Fibroblast of skin of right biceps (primary cell): ENCODE data around the gene RAB40C.
A peak's percentile ranks its signal among the peaks of the same experiment; 100 is the strongest.

Source experiments
- DNase-seq: peaks from one replicate; pipeline ENCODE4 v3.0.0-alpha.2; 2013

Gene RAB40C

DNA sequence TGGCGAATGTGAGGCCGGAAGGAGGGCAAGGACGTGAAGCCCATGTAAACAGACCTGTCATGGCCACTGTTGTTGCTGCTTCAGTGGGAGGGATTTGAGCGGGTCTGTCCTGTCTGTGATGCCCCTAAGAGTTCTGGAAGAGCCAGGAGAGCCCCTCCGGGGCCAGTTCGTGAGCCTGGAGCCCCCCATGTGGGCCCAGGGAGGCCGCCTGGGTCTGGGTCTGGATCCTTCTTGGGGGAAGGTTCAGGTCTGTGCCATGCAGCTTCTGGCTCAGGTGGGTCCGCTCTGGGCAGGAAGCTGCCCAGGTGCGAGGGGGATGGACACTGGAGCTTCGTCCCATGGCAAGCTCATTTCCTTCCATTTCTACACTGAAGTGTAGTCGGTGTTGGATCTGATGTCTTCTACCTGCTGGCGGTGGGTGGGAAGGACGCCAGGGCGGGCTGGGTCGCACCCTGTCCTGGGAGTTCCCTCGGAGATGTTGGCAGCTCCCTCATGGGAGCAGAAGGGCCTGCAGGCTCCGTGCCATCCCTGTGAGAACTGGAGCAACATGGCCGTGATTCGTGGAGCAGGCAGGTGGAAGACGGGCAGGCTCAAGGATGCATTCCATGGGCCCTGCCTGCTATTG, 29.7 kb downstream of the RAB40C start:
- no peak for DNase-seq

DNA sequence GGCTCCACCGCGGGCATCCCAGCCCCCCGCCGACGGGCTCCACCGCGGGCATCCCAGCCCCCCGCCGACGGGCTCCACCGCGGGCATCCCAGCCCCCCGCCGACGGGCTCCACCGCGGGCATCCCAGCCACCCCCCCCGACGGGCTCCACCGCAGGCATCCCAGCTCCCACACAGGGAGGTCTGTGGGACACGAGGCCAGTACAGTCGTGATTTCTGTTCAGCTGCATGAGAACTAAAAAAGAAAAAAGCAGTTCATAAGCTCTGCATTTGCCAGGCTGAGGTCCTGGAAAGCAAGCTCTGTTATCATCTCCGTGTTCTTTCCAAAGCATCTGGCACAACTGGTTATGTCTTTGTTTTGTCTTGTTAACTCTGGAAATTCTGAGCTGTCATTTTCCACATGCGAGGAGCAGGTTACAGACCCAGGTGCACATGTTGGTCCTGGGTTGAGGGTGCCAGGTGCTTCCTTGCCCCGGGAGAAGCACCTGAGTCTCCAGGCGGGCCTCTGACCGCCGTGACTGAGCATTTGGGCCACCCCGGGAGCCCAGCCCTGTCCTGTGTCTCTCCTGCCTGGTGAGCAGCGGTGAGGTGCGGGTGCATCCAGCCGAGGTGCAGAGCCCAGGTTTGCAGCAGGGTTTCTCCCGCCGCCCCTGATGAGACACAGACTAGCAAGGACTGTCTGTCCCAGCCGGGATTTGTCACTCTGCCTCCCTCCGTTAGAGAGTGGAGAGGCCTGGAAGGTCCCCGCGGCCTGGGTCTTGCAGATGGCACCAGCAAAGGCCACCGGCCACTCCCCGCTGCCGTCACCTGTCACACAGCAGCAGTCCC, 31.0 kb downstream of the RAB40C start:
- DNase-seq = no peak

DNA sequence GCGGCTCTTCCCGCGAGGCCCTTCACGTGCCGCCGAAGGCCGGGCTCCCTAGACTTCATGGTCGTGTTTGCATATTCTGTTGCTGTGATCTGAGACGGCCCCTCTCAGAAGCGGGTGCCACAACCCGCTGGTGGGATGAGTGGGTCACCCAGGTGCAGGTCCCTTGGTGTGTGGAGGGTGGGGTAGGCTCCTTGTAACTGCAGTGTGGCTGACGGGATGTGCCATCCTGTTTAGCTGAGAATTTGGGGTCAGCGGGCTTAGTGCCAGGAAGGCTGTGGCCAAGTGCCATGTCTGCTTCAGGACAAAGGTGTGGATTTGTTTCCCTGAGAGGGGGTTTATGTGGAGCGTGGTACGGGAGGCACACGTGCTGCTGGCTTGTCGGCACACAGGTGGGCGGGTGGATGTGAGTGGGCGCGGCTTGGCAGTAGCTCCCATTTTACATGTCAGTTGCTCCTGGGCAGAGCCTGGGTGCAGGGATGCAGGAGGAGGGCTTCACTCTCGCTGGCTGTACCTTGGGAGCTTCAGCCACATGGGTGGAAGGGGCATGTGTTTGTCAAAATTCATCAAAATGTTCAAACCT, 31.8 kb downstream of the RAB40C start:
- no peak for DNase-seq

DNA sequence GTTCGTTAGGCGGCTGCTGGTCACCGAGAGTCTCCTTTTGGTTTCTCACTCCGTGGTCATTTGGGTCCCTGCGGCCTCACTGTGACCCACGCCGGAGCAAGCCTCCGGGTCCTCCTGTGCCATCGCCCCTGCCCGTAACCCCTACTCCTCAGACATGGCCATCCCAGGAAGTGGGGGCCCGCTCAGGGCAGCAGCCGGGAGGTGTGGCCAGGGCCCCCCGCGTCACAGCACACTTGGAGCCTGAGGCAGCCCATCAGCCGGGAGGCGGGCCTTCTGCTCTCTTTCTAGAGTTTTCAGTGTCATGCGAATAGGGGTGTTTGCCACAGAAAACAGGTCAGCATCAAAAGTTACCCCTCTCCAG, 33.0 kb downstream of the RAB40C start:
- DNase-seq = no peak

DNA sequence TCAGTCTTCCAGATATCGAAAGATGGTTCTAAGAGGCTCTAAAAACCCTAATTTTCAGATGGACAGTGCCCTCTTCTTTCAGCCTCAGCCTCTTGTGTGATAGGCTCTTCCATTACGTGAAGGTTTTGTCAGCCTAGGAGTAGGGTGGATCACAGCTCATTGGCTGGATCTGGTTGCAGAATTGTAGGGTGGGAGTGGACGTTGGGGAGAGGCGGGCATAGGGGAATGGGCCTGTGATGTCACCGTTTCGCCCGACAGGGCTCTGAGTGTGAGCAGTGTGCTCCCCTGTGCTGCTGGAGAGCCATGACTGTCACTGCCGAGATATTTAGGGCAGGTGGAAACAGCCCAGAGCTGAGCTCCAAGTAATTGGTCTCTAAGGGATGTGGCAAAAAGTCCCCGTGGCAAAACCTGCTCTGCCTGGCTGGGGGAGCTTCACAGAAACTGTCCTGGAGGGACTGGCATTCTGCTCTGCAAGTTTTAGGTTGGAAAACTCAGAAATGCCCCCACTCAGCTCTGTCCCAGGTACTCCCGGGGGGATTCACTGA, 34.7 kb downstream of the RAB40C start:
- no peak for DNase-seq

DNA sequence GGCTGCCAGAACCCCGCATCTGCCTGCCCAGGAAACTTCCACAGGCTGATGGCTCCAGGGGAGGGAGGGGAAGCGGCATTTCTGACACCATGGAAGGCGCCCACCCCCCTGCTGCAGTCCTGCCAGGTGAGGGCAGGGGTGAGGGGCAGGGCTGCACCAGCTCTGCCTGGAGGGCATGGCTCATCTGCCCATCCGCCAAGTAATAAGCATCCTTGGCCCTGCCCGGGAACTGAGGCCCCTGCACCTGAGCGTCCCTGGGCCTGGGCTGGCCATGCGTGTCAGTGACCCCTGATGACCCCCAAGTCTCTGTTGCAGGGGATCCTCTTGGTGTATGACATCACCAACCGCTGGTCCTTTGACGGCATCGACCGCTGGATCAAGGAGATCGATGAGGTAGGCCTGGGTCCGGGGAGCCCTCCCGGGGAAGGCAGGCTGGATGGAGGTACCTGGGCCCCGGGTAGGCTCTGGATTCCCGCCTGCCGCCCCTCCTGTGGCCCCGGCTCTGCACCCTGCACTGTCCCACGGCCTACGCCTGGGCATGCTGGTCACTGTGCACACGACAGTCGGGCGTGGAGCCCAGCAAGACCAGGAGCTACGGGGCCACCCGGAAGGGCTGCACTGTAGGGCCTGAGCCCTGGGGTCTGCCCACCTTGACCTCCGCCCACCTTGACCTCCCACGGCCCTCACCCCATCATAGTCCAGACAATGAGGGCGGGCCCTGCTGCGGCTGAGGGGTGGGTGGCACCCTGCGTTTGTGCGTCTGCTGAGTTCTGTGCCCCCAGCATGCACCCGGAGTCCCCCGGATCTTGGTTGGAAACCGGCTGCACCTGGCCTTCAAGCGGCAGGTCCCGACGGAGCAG, 35.5 kb downstream of the RAB40C start:
- DNase-seq = no peak

DNA sequence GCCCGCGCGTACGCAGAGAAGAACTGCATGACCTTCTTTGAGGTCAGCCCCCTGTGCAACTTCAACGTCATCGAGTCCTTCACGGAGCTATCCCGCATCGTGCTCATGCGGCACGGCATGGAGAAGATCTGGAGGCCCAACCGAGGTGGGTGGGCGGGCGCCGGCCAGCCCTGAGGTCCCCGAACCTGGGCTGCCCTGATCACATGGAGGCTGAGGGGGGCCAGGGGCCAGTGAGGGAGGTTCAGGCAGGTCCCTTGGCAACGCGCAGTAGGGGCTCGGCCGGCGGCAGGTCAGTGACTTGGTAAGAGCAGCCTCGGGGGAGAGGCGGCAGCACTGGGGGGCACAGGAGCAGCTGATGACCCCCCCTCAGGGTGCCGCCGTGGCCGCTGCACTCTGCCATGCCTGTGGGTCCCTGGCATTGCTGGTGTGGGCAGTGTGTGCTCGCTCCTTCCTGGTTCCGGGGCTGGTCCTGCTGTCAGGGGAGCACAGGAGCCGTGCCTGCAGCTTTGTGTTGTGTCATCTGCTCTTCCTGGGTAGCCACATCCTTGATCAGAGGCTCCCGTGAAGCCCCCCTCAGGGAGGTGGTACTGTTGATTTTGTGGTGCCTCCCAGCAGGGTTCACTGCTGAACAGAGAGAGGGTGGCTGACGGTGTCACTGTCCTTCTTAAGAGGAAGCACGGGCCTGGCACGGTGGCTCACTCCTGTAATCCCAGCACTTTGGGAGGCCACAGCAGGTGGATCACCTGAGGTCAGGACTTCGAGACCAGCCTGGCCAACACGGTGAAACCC, 36.3 kb downstream of the RAB40C start:
- DNase-seq = no peak

DNA sequence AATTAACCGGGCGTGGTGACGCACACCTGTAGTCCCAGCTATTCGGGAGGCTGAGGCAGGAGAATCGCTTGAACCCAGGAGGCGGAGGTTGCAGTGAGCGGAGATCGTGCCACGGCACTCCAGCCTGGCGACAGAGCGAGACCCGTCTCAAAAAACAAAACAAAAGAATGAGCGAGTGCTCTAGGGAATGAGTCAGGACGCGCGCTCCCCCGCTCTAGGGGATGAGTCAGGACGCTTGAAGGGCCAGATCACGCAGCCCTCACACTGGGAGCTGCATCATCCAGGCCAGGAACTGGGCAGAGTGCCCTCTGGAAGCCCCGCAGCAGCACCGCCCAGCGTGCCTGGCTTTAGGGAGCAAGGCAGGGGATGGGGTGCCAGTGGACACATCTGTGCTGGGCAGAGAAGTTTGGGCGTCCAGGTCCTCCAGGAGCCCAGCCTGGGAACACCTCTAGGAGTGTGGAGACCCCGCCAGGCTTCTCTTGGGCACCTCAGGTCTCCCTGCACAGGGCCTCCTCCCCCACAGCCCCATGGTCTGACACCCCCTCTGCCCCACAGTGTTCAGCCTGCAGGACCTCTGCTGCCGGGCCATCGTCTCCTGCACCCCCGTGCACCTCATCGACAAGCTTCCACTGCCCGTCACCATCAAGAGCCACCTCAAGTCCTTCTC, 37.1 kb downstream of the RAB40C start:
- DNase-seq = peak; percentile 95

DNA sequence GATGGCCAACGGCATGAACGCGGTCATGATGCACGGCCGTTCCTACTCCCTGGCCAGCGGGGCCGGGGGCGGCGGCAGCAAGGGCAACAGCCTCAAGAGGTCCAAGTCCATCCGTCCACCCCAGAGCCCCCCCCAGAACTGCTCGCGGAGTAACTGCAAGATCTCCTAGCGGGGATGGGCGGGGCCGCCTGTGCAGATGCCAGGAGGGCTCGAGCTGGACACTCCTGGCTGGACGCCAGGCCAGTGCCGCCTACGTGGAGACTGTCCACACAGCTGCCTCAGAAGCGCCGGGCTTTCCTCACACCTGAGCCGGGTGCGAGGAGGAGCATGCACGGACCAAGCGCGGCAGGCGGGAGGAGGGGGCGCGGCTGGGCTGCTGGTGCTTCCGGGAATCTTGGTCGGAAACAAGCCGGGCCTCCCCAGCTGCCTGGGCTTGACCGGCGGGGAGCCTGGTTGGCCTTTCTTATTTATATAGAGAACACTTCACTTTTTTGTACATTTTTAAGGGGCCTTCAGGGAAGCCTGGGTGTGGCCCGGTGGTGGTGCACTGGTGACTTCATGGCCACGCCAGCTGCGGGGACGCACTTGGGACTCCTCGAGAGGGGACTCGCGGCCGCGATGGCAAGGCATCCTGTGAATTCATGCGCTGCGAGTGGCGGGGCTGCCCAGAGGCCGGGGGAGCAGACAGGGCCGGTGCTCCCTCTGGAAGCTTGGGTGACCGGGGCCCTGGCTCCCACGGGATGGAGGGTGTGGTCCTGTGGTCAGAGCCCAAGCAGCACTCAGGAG, 37.8 kb downstream of the RAB40C start:
- no peak for DNase-seq

DNA sequence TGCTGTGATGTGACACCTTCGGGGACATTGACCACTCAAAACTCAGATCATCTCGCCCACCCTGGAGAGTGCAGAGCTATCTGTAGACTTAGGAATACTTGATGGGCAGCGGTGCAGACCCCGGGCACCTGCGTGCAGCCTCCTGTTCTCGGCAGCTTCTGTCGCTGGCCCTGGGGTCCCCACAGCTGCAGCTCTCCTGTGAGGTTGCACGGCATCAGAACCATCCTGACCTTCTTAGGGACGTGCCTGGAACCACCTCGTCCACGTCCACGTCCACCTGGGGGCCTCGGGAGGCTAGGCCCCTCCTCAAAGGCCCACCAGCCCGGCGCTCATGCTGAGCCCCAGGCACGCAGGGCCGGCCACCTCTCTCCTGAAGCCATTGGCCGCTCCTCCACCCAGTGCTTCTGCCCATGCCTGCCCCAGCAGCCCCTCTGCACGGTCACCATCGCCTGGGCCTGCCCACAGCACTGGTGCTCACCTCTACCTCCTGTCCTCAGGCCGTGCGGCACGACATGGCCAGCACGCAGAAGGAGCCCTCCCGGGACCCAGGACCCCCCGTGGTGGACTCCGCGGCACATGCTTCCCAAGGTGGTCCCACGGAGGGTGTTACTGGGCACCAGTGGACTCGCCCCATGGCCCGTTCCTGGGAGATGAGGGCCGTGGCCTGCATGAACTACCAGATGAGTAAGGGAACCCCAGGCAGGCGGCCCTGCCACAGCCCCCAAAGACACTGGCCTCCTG, 38.6 kb downstream of the RAB40C start:
- DNase-seq = no peak

DNA sequence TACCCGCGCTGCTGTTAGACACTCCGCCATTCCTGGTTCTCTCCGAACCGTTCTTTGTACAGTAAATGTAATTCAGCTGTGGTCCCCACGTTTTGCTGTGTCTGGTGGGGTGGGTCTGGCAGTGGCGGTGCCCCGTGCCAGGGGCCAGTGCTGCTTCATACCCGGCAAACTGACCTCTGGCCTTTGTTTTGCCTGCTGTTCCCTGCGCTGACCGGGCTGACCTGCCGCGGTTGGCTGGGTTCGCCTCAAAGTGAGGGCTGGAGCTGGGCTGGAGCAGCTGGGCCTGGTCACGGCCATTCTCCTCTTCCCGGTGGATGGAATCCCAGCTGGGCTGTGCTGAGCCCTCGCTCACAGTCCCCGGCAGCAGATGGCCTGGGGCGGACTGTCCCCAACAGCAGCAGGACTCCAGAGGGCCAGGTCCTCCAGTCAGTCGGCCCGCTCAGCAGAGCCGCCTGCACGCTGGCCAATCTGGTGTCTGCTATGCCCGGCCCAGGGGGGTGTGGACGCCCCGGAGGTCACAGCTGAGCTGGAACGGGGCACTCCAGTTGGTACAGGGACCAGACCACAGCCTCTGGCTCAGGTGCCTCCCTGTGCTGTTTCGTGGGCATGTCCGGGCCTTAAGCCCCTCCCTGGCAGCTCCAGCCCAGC, 39.4 kb downstream of the RAB40C start:
- no peak for DNase-seq

DNA sequence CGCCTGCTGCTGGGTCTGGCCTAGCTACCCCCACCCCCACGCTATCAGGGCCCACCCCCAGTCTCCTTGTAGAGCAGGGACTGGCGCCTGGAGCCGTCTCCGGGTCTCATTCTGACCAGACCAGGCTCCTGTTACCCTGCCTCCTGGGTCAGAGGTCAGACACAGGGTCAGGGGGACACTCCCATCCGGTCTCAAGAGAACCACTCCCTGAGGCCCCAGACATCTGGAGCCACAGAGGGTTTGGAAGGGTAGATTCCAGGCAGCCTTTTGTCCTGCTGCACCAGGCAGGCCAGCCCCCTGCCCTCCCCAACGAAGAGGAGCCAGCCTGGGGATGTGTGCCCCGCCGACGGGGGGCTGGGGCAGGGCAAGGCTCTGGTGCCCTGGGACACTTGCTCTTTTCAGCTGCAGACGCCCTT, 40.0 kb downstream of the RAB40C start:
- no peak for DNase-seq

DNA sequence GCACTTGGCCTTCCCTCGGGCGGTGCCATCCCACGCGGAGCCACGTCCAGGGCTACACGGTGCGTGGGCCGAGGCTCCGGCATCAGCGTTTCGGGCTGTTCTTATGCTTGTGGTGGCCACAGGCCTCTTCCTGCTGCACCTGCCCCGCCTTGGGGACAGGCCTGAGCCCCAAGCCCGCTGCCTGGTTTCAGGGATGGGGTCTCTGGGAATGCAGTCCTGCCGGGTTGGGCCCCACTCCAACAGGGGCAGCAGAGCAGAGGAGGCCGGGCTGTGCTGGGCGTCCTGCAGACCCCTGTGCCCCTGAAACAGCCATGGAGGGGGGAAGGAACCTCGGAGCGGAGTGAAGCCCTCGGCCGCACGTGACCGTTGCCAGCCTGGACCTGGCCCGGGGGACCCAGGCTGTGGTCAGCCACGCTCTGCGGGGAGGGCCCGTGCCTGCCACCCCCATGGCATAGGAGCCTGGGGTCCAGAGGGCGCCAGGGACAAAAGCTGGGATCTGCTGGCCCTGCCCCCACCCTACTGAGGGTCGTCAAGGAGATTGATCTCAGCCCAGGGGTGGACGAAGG, 40.5 kb downstream of the RAB40C start:
- no peak for DNase-seq

DNA sequence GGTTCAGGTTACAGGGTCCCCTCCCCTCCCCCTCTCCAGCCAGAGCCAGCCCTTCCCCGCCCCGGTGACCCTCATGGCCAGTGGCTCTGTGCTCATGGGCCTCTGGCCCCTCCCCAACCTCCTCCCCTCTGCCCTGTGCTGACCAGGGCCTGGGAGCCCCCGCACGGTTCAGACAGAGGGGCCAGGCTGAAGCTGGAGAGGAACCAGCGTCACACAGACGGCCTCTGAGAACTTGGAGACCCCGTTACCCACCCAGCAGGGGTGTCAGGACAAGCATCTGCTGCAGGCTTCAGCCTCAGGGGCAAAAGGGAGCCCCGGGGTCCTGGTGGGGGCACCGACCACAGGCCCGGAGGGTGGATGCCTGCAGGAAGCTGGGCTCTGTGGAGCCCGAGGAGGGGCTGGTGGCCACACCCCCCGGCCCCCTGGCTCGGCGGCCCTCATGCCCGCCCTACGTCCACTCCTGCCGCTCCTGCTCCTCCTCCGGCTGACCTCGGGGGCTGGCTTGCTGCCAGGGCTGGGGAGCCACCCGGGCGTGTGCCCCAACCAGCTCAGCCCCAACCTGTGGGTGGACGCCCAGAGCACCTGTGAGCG, 41.0 kb downstream of the RAB40C start, which contains the start of gene WFIKKN1:
WFIKKN1 (plus strand) TSS at position 171 of the 591 bp plus-strand sequence; CDS start at position 440, 269 bp downstream.
- no peak for DNase-seq

DNA sequence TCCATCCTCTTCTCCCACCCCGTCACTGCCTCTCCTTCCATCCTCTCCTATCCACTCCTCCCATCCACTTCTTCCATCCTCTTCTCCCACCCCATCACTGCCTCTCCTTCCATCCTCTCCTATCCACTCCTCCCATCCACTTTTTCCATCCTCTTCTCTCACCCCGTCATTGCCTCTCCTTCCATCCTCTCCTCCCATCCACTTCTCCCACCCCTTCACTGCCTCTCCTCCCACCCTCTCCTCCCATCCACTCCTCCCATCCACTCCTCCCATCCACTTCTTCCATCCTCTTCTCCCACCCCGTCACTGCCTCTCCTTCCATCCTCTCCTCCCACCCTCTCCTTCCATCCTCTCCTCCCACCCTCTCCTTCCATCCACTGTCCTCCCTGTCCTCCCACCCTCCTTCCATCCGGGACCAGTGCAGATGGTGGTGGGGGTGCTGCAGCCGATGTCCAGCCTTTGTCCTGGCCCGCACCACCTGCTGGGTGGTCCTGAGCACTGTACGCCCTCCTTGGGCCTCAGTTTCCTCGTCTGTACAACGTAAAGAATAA, 42.0 kb downstream of the RAB40C start:
- DNase-seq = no peak

DNA sequence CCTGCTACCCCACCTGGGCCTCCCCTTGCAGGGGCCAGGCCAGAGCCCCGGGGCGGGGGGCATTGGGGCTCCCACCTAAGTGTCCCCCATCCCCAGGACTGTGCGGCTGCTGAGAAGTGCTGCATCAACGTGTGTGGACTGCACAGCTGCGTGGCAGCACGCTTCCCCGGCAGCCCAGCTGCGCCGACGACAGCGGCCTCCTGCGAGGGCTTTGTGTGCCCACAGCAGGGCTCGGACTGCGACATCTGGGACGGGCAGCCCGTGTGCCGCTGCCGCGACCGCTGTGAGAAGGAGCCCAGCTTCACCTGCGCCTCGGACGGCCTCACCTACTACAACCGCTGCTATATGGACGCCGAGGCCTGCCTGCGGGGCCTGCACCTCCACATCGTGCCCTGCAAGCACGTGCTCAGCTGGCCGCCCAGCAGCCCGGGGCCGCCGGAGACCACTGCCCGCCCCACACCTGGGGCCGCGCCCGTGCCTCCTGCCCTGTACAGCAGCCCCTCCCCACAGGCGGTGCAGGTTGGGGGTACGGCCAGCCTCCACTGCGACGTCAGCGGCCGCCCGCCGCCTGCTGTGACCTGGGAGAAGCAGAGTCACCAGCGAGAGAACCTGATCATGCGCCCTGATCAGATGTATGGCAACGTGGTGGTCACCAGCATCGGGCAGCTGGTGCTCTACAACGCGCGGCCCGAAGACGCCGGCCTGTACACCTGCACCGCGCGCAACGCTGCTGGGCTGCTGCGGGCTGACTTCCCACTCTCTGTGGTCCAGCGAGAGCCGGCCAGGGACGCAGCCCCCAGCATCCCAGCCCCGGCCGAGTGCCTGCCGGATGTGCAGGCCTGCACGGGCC, 42.8 kb downstream of the RAB40C start:
- no peak for DNase-seq

DNA sequence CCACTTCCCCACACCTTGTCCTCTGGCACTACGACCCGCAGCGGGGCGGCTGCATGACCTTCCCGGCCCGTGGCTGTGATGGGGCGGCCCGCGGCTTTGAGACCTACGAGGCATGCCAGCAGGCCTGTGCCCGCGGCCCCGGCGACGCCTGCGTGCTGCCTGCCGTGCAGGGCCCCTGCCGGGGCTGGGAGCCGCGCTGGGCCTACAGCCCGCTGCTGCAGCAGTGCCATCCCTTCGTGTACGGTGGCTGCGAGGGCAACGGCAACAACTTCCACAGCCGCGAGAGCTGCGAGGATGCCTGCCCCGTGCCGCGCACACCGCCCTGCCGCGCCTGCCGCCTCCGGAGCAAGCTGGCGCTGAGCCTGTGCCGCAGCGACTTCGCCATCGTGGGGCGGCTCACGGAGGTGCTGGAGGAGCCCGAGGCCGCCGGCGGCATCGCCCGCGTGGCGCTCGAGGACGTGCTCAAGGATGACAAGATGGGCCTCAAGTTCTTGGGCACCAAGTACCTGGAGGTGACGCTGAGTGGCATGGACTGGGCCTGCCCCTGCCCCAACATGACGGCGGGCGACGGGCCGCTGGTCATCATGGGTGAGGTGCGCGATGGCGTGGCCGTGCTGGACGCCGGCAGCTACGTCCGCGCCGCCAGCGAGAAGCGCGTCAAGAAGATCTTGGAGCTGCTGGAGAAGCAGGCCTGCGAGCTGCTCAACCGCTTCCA, 43.6 kb downstream of the RAB40C start:
- no peak for DNase-seq
